Ovary (tissue), 3 donors: ENCODE measurements around the gene LDLRAD4.

Source experiments
- POLR2A ChIP-seq: fragments of 450-650 bp; IDR thresholded peaks from one replicate; pipeline ENCODE4 v1.6.1; 2017; ENCODE audit warnings: antibody characterized with exemption, mild to moderate bottlenecking, moderate library complexity
- TF ChIP-seq, protein P1 (sequence below), 3 donors: fragments of 450-650 bp in 2 of 3; fragments of 200-600 bp in 1 of 3; IDR thresholded peaks; one replicate each; pipeline versions ENCODE4 v1.5.1 to v1.8.0; 2016 to 2022; ENCODE audit warnings: antibody characterized with exemption in 3 of 3, mild to moderate bottlenecking in 1 of 3
- donor health status: DM: no; HTN: no; CAD: no.

DNA sequence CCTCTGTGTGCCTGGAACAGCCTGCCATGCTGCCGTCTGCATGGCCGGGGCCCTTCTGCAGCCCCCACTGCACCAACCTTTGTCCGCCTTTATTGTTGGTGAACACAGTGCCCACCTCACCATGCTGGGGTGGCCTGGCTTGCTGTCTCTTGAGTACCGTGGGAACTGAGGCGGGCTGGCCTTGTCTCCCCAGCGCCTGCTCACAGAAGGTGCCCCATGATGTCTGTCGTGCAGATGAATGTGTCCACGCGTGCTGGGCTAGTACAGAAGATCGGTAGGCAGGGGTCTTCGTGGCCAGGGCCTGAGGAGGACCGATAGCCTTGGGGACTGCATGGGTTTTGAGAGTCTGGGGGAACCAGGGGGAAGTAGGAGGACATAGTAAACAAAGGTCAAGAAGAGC is 242.4 kb downstream of the LDLRAD4 start:
- TF ChIP-seq POLR2A = no peak
- TF ChIP-seq, protein P1, sequence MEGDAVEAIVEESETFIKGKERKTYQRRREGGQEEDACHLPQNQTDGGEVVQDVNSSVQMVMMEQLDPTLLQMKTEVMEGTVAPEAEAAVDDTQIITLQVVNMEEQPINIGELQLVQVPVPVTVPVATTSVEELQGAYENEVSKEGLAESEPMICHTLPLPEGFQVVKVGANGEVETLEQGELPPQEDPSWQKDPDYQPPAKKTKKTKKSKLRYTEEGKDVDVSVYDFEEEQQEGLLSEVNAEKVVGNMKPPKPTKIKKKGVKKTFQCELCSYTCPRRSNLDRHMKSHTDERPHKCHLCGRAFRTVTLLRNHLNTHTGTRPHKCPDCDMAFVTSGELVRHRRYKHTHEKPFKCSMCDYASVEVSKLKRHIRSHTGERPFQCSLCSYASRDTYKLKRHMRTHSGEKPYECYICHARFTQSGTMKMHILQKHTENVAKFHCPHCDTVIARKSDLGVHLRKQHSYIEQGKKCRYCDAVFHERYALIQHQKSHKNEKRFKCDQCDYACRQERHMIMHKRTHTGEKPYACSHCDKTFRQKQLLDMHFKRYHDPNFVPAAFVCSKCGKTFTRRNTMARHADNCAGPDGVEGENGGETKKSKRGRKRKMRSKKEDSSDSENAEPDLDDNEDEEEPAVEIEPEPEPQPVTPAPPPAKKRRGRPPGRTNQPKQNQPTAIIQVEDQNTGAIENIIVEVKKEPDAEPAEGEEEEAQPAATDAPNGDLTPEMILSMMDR (IDR thresholded peaks at IDR 0.05) = no peak
